Parathyroid adenoma (tissue), 2 donors: ENCODE results near the gene FAM20C.

ENCODE experiments used
- H2AFZ ChIP-seq: fragments of 300-600 bp; sonication (generic); one replicate; pipeline ENCODE4 v1.7.0; 2017; ENCODE audit warnings: antibody characterized with exemption, mild to moderate bottlenecking
- H3K27ac ChIP-seq: fragments of 300-600 bp; sonication (generic); one replicate; pipeline ENCODE4 v1.7.0; 2017
- H3K27me3 ChIP-seq: fragments of 300-600 bp; sonication (generic); one replicate; pipeline ENCODE4 v1.7.0; 2017; ENCODE audit warnings: low read length; ENCODE audit not compliant: control insufficient read depth, insufficient read depth
- H3K36me3 ChIP-seq: fragments of 300-600 bp; sonication (generic); one replicate; pipeline ENCODE4 v1.7.0; 2017; ENCODE audit warnings: low read length; ENCODE audit not compliant: control insufficient read depth, insufficient read depth
- H3K4me1 ChIP-seq: fragments of 300-600 bp; sonication (generic); one replicate; pipeline ENCODE4 v1.7.0; 2017; ENCODE audit warnings: control low read depth
- H3K4me2 ChIP-seq: fragments of 300-600 bp; sonication (generic); one replicate; pipeline ENCODE4 v1.7.0; 2017; ENCODE audit warnings: low read length
- H3K4me3 ChIP-seq: fragments of 300-600 bp; sonication (generic); one replicate; pipeline ENCODE4 v1.7.0; 2017; ENCODE audit warnings: low read depth, low read length
- H3K79me2 ChIP-seq: fragments of 300-600 bp; sonication (generic); one replicate; pipeline ENCODE4 v1.7.0; 2017; ENCODE audit warnings: control low read depth
- H3K9ac ChIP-seq: fragments of 300-600 bp; sonication (generic); one replicate; pipeline ENCODE4 v1.7.0; 2017; ENCODE audit warnings: mild to moderate bottlenecking
- H3K9me3 ChIP-seq: fragments of 300-600 bp; sonication (generic); one replicate; pipeline ENCODE4 v1.7.0; 2017; ENCODE audit warnings: low read length; ENCODE audit not compliant: control insufficient read depth
- CTCF ChIP-seq: fragments of 300-600 bp; sonication (generic); IDR thresholded peaks from one replicate; pipeline ENCODE4 v1.7.0; 2017; ENCODE audit warnings: antibody characterized with exemption, mild to moderate bottlenecking
- donor health status: primary hyperparathyroidism.

The FAM20C gene

GRCh38 chr7:188174-188573, 4.2 kb upstream of the FAM20C start:
- no peak overlapping the region for H3K4me3 ChIP-seq
- no peaks in the 10 kb centered on the region for H3K9me3 ChIP-seq
- no peak overlapping the region for H3K4me2 ChIP-seq
- H3K27me3 ChIP-seq = no peaks in the 10 kb centered on the region
- H2AFZ ChIP-seq = no peak overlapping the region
- H3K27ac ChIP-seq = no peak overlapping the region
- H3K4me1 ChIP-seq = no peaks in the 10 kb centered on the region
- H3K79me2 ChIP-seq = no peaks in the 10 kb centered on the region
- TF ChIP-seq CTCF = no peak
- H3K36me3 ChIP-seq = no peaks in the 10 kb centered on the region
- no peak overlapping the region for H3K9ac ChIP-seq

GRCh38 chr7:188727-189500, 3.5 kb upstream of the FAM20C start:
- H3K79me2 ChIP-seq = peaks cover 1% of the 10 kb centered on the region
- no peak overlapping the region for H3K27ac ChIP-seq
- no peak overlapping the region for H3K4me3 ChIP-seq
- H3K4me1 ChIP-seq = peaks cover 1% of the 10 kb centered on the region
- TF ChIP-seq CTCF = no peak
- H3K27me3 ChIP-seq = no peaks in the 10 kb centered on the region
- no peaks in the 10 kb centered on the region for H3K9me3 ChIP-seq
- H3K4me2 ChIP-seq = no peak overlapping the region
- H2AFZ ChIP-seq = no peak overlapping the region
- no peak overlapping the region for H3K9ac ChIP-seq
- no peaks in the 10 kb centered on the region for H3K36me3 ChIP-seq

- Histone ChIP-seq H3K79me2 (peaks cover 3% of the 10 kb centered on the region), H3K4me2 (no peak overlapping the region), H3K36me3 (no peaks in the 10 kb centered on the region), H3K27me3 (no peaks in the 10 kb centered on the region), H3K27ac (no peak overlapping the region), H2AFZ (no peak overlapping the region), H3K4me3 (no peak overlapping the region), H3K9me3 (no peaks in the 10 kb centered on the region), H3K4me1 (peaks cover 6% of the 10 kb centered on the region), H3K9ac (no peak overlapping the region)
- no peak for TF ChIP-seq CTCF
Measured at GRCh38 chr7:189719-190118, 2.7 kb upstream of the FAM20C start.

- no peak overlapping the region for H3K9ac ChIP-seq
- H3K36me3 ChIP-seq = no peaks in the 10 kb centered on the region
- H3K4me1 ChIP-seq = peaks cover 6% of the 10 kb centered on the region
- H3K4me3 ChIP-seq = no peak overlapping the region
- TF ChIP-seq CTCF = no peak
- H3K9me3 ChIP-seq = no peaks in the 10 kb centered on the region
- no peak overlapping the region for H2AFZ ChIP-seq
- peaks cover 3% of the 10 kb centered on the region for H3K79me2 ChIP-seq
- no peak overlapping the region for H3K27ac ChIP-seq
- no peak overlapping the region for H3K4me2 ChIP-seq
- H3K27me3 ChIP-seq = no peaks in the 10 kb centered on the region
Measured at GRCh38 chr7:190196-190595, 2.2 kb upstream of the FAM20C start.
